Measurements from ENCODE around the gene SFXN1.

The SFXN1 gene

DNA sequence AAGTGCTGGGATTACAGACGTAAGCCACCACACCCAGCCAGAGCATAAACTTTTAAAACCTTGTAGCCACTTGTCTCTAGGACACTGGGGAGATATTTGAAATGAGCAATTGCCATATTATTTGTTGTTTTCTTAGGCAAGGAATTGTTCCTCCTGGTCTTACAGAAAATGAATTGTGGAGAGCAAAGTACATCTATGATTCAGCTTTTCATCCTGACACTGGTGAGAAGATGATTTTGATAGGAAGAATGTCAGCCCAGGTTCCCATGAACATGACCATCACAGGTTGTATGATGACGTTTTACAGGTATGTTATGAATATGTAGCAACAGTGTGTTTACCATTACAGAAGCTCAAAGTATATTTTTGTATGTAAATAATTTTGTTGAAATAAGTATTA, 30.5 kb downstream of the SFXN1 start:
- TF ChIP-seq CTCF (IDR thresholded peaks at IDR 0.05; ENCODE audit: low read depth, low read length) = no peak
- no peak overlapping the region for H3K4me3 ChIP-seq (ENCODE audit: low read depth, low read length)
- DNase-seq (ENCODE audit: low read depth, low spot score) = no peak
- in situ Hi-C loops (cut with HindIII; ENCODE audit: low sequenced_read_pairs) = no loop called here

- in situ Hi-C loops (cut with HindIII; ENCODE audit: low sequenced_read_pairs) = no loop called here
- H3K4me3 ChIP-seq (ENCODE audit: low read depth, low read length) = no peak overlapping the region
- TF ChIP-seq CTCF (IDR thresholded peaks at IDR 0.05; ENCODE audit: low read depth, low read length) = no peak
- DNase-seq (ENCODE audit: low read depth, low spot score) = no peak
These were observed 34.9 kb downstream of the SFXN1 start for GRCh38 chr5:175513297-175513696.

DNA sequence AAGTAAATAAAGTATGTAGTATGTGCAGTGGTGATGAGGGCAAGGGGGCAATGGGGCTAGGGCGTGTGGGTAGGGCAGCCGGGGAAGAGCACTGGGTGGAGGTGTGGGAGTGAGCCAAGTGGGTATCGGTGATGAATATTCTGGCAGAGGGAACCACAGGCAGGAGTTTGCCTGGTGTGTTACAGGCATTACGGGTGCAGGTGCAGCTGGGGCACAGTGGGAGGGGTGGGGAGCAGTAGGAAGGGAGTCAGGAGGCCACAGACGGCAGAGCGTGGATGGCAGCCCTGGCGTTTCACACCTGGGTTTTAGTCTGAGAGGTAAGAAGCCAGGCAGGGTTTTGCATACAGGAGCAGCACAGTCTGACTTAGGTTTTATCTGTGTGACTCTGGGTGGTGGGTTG, 35.4 kb downstream of the SFXN1 start:
- no peak overlapping the region for H3K4me3 ChIP-seq (ENCODE audit: low read depth, low read length)
- no peak for TF ChIP-seq CTCF (IDR thresholded peaks at IDR 0.05; ENCODE audit: low read depth, low read length)
- no peak for DNase-seq (ENCODE audit: low read depth, low spot score)
- in situ Hi-C loops (cut with HindIII; ENCODE audit: low sequenced_read_pairs) = no loop called here

- in situ Hi-C loops (cut with HindIII; ENCODE audit: low sequenced_read_pairs) = no loop called here
- no peak overlapping the region for H3K4me3 ChIP-seq (ENCODE audit: low read depth, low read length)
- no peak for DNase-seq (ENCODE audit: low read depth, low spot score)
- TF ChIP-seq CTCF (IDR thresholded peaks at IDR 0.05; ENCODE audit: low read depth, low read length) = no peak
These were observed 38.8 kb downstream of the SFXN1 start for GRCh38 chr5:175516933-175517823.

DNA sequence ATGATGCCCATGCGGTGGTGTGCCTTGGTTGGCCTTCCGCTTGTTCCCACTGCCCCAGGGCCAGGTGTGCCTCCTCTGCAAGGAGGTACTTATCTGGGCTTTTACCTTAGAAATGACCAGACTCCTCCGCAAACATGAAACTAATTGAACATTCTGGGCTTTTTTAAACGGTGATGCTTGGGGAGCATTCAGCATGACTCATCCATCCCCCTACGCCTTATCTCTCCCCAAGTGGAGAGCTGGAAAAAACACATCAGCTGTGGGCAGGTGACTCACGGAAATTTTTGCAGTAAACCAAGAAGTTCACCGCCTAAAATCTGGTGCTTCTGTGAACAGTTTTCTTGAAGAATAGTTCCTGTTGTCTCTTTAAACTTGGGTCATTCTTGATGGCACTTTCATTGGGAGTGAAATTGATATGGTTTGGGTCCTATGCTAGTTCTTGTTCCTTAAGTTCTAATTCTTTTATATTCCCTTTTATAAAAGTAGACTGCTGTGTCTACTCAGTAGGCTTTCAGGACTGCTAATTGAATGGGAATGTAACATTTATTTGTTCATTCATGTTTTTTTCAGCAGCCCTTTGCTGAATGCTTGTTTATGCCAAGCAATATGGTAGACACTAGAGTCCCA, 39.6 kb downstream of the SFXN1 start:
- in situ Hi-C loops (cut with HindIII; ENCODE audit: low sequenced_read_pairs) = no loop called here
- peak; percentile 90 for DNase-seq (ENCODE audit: low read depth, low spot score)
- H3K4me3 ChIP-seq (ENCODE audit: low read depth, low read length) = no peak overlapping the region
- no peak for TF ChIP-seq CTCF (IDR thresholded peaks at IDR 0.05; ENCODE audit: low read depth, low read length)

GRCh38 chr5:175519006-175519405, 40.6 kb downstream of the SFXN1 start:
- no peak overlapping the region for H3K4me3 ChIP-seq (ENCODE audit: low read depth, low read length)
- TF ChIP-seq CTCF (IDR thresholded peaks at IDR 0.05; ENCODE audit: low read depth, low read length) = no peak
- no peak for DNase-seq (ENCODE audit: low read depth, low spot score)
- in situ Hi-C loops (cut with HindIII; ENCODE audit: low sequenced_read_pairs) = no loop called here
